Testis (tissue), 3 donors: Measurements from ENCODE around the gene ACE. TPM values are rescaled to one million over a fixed set of nuclear protein-coding genes. Genes with fewer than 3 reads are reported as not detected.

Experiments used
- DNase-seq: peaks from one replicate; pipeline ENCODE4 v3.0.0-alpha.2; 2019
- H3K27ac ChIP-seq, 2 donors: fragments of 200-600 bp; sonication (generic); one replicate each; pipeline ENCODE4 v1.5.1; 2019
- H3K27me3 ChIP-seq: fragments of 200-600 bp; sonication (generic); one replicate; pipeline ENCODE4 v1.5.1; 2019
- H3K36me3 ChIP-seq: fragments of 200-600 bp; sonication (generic); one replicate; pipeline ENCODE4 v1.5.1; 2017; ENCODE audit warnings: low read depth; ENCODE audit errors: missing control alignments
- H3K4me1 ChIP-seq: fragments of 200-600 bp; sonication (generic); one replicate; pipeline ENCODE4 v1.5.1; 2019
- H3K4me3 ChIP-seq, 2 donors: fragments of 200-600 bp; sonication (generic); one replicate each; pipeline ENCODE4 v1.5.1; 2017 to 2019
- H3K9me3 ChIP-seq: fragments of 200-600 bp; sonication (generic); one replicate; pipeline ENCODE4 v1.5.1; 2017
- CTCF ChIP-seq, 3 experiments: fragments of 450-650 bp in 2 of 3; fragments of 200-600 bp in 1 of 3; sonication (generic) in 1 of 3; IDR thresholded peaks; one replicate each; pipeline ENCODE4 v1.5.1; 2016 to 2019; ENCODE audit warnings: antibody characterized with exemption in 3 of 3, mild to moderate bottlenecking in 2 of 3, moderate library complexity in 1 of 3
- POLR2A ChIP-seq: fragments of 450-650 bp; IDR thresholded peaks from one replicate; pipeline ENCODE4 v1.6.1; 2017; ENCODE audit warnings: antibody characterized with exemption, mild to moderate bottlenecking, moderate library complexity
- WGBS, 2 donors: methylation state at CpG; one replicate each; pipeline ENCODE4 v1.1.5; 2018; 5-methylcytosine and 5-hydroxymethylcytosine counted together
- intact Hi-C: fragments of 100-400 bp; cut with DNase I; formaldehyde crosslinking; loops from one replicate; pipeline ENCODE4 v1.15.1; 2023; ENCODE audit warnings: low total_unique reads
- polyA plus RNA-seq: library from polyadenylated mRNA; stranded (reverse); fragments of 350-450 nt; fragmentation: Illumina TruSeq; extraction: RNeasy Lipid Tissue Mini Kit (QIAGEN cat#74804); gene quantifications from one replicate; pipeline ENCODE4 v1.2.3, GENCODE V29; 2014; ENCODE audit warnings: low read depth, low replicate concordance; ENCODE audit not compliant: insufficient read depth
- total RNA-seq, 2 donors: library from RNA; depleted of rRNA; stranded (reverse); fragments of >200 nt; gene quantifications; one replicate each; pipeline ENCODE4 v1.2.3, GENCODE V29; 2016

Gene ACE
- total and polyA plus RNA-seq, 3 donors from 2014 or later, result 87.8 to 216 (median 174) TPM

DNA sequence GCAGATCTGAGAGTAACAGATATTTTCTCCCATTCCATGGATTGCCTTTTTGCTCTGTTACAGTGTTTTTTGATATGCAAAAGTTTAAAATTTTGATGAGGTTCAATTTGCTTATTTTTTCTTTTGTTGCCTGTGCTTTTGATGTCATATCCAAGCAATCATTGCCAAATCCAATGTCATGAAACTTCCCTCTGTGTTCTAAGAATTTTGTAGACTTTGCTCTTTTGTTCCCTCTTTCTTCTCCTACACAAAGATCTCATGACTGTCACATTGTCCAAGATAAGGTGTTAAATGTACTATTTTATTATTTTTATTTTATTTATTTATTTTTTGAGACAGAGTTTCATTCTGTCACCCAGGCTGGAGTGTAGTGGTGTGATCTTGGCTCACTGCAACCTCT lies 27.4 kb downstream of the ACE start:
- H3K9me3 ChIP-seq, result no peaks in the 10 kb centered on the region
- no peak overlapping the region for H3K27ac ChIP-seq
- no peaks in the 10 kb centered on the region for H3K27me3 ChIP-seq
- TF ChIP-seq CTCF (IDR thresholded peaks at IDR 0.05) (no peak), POLR2A (no peak)
- no peak overlapping the region for H3K4me3 ChIP-seq
- no peak for DNase-seq
- H3K4me1 ChIP-seq, result no peaks in the 10 kb centered on the region
- H3K36me3 ChIP-seq, result no peaks in the 10 kb centered on the region
- intact Hi-C loops, result no loop called here

GRCh38 chr17:63505341-63505740 lies 28.5 kb downstream of the ACE start:
- no peak for TF ChIP-seq CTCF (IDR thresholded peaks at IDR 0.05)
- TF ChIP-seq POLR2A, result no peak
- H3K36me3 ChIP-seq, result no peaks in the 10 kb centered on the region
- H3K4me3 ChIP-seq, result no peak overlapping the region
- no peak overlapping the region for H3K27ac ChIP-seq
- DNase-seq, result no peak
- H3K27me3 ChIP-seq, result no peaks in the 10 kb centered on the region
- H3K4me1 ChIP-seq, result no peaks in the 10 kb centered on the region
- intact Hi-C loops, result no loop called here
- no peaks in the 10 kb centered on the region for H3K9me3 ChIP-seq
- 79 to 86% methylated on average over 9 of the region's 9 CpGs for WGBS, 2 donors

- H3K4me3 ChIP-seq, result no peak overlapping the region
- H3K36me3 ChIP-seq, result no peaks in the 10 kb centered on the region
- no peak for TF ChIP-seq CTCF (IDR thresholded peaks at IDR 0.05)
- no peak for TF ChIP-seq POLR2A
- no peaks in the 10 kb centered on the region for H3K4me1 ChIP-seq
- DNase-seq, result no peak
- H3K9me3 ChIP-seq, result no peaks in the 10 kb centered on the region
- WGBS, 2 donors, result 85 to 94% methylated on average over 3 of the region's 3 CpGs
- intact Hi-C loops, result no loop called here
- no peak overlapping the region for H3K27ac ChIP-seq
- H3K27me3 ChIP-seq, result no peaks in the 10 kb centered on the region
Measured at GRCh38 chr17:63506627-63507026, 29.8 kb downstream of the ACE start.

- Histone ChIP-seq H3K27ac (no peak overlapping the region), H3K36me3 (no peaks in the 10 kb centered on the region), H3K4me1 (no peaks in the 10 kb centered on the region), H3K9me3 (no peaks in the 10 kb centered on the region), H3K27me3 (no peaks in the 10 kb centered on the region), H3K4me3 (no peak overlapping the region)
- TF ChIP-seq CTCF (IDR thresholded peaks at IDR 0.05) (no peak), POLR2A (no peak)
- DNase-seq, result no peak
- intact Hi-C loops, result no loop called here
- WGBS, 2 donors, result 96 to 97% methylated on average over 8 of the region's 8 CpGs
Measured at GRCh38 chr17:63511331-63511730, 34.5 kb downstream of the ACE start.

DNA sequence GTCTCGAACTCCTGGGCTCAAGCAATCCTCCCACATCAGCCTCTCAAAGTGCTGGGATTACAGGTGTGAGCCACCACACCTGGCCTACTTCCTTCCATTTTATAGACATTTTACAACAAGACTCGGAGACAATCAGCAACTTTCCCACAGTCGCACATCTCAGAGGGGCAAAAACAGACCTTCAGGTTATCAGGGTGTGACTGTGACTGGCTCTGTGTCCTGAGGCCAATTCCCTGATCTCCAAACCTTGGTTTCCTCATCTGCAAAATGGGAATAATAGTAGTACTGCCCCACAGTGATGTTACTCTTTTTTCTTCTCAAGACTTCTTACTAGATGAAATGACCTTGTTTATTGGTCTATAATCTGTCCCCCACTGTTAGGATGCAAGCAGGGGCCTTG lies 35.5 kb downstream of the ACE start:
- no peak for DNase-seq
- Histone ChIP-seq H3K4me3 (no peak overlapping the region), H3K36me3 (no peaks in the 10 kb centered on the region), H3K27me3 (no peaks in the 10 kb centered on the region), H3K27ac (no peak overlapping the region), H3K9me3 (no peaks in the 10 kb centered on the region), H3K4me1 (no peaks in the 10 kb centered on the region)
- no peak for TF ChIP-seq CTCF (IDR thresholded peaks at IDR 0.05)
- TF ChIP-seq POLR2A, result no peak
- intact Hi-C loops, result no loop called here
- WGBS, 2 donors, result 90 to 100% methylated on average over 2 to 3 of the region's 3 CpGs
